NCI-H146 treated with DMSO at 0.1 percent for 48 hours (cell line): ENCODE measurements around the gene GCC1.

ENCODE experiments used
- DNase-seq: peaks from one replicate; lab custom pipeline; 2025; ENCODE audit not compliant: unreplicated experiment; lab: John Stamatoyannopoulos, UW

The GCC1 gene

DNA sequence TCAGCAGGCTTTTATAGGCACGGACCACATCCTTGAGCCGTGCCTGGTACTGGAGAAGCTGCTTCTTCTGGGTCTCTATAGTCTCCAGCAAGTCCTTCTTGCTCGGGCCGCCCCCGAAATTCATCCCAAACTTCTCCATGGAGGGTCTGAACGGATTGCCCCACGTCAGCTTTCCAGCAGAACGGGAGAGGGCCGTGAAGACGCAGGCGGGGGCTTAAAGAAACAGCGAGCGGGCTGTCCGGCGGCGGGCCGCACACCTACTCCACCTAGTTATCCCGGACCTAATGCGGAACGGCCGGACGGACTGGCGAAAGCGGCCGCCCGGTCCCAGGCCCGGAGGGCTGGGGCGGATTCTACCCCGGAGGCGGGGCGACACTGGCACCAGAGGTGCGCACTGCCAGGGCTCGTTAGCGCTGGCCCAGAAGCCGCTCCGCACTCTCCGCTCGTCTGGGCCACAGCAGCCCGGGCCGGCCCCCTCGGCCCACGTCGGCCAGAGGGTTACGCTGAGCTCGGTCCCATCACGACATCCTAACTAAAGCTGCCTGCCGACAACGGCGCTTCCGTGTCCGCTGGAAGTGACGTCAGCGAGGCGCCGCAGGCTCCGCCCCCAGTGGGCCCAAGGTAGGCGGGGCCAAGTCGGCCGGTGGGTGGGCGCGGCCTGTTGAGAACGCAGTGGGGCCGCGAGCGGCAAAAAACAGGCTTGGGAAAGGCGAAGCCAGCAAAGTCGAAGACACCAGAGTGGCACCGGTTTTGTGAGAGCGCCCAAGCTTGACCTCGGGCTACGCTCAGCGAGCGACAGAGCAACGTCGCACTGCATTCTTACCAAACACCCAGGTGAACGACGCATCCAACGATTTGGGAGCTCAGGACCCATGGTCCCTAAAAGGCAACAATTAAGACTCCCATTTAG lies at the start of gene GCC1:
Gene GCC1 (minus strand): TSS at position 553 of the 910 bp plus-strand sequence. CDS start 414 bp downstream, at position 139.
- DNase-seq = peak; percentile 45

DNA sequence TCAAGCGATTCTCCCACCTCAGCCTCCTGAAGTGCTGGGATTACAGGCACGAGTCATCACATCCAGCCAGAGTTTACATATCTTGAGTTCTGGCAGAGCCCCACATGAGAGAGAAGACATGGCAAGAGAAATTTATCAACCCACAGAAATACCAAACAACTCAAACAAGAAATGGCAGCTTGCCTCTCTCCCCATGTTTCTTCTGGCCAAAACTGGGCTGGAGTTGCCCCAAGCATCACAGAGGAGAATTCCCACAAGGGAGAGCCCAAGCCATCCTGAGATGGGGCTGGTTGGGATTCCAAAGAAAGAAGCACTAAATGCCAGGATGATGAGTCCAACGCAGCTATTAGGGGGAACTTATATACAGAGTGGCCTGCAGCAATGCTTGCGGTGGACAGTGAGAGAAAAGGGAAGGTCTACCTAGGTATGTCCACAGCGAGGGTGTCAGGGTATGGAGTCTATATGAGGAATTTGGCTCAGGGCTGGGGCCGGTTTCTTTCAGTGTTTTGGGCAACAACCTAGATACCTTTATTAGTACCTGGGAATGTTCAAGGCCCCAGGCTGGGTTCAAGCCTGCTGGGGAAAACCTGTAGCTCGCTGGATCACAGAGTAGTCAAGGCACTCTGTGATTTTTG lies 47.0 kb upstream of the GCC1 start:
- no peak for DNase-seq

- DNase-seq = no peak
Observed at GRCh38 chr7:127629268-127629854, 44.0 kb upstream of the GCC1 start.

DNA sequence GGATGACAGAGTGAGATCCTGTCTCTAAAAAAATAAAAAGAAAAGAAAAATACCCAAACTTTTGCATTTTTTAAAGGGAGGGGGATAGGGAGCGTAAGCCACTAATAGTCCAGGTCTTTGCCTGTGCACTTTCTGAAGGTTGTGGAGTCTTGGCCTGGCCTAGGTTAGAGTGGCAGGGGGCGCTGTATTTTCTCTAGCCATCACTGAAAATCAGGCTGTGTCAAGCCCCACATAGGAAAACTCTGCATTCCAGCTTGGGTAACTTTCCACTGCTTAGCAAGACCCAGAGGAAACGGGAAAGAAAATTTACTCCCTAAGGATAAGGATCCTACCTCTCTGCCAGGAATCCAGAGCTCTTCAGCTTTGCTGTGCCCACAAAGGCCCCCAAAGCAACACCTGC lies 43.0 kb upstream of the GCC1 start:
- no peak for DNase-seq

GRCh38 chr7:127625331-127625730 lies 39.9 kb upstream of the GCC1 start:
- DNase-seq = no peak

DNA sequence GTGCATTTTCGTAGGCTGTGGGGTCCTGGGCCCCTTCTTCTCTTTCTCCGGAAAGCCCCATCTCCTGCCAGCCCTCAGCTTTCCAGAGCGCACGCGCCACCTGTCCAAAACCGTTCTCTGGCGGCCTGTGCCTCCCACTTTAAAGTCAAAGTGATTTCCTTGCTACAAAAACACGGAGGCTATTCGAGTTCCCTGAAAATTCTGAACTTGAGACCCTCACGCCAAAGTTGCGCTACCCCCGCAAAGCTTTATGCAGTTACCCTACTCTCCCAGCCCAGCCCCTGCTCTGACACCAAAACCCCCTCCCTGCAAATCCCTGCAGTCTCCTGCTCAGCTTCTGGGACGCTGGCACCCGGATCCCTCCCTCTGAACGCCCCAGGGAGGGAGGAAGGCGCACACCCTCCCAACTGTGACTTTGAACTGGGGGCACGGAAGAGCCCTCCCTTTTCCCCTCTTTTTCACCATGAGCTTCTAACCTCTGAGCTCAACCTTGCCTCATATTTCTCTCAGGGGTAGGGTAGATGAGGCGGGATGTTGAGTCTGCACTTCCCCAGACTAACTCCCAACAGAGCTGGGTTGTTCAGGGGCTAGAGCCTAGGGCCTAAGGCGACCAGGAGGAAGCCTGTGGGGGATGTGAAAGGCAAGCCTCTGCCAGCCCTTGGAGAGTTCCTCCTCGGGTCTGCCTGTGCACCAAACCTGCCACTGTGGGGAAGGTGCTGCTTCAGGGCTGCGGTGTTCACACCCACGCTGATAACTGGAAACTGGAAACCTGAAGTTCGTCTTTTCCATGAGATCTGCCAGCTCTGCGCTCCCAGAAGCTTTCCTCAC lies 35.2 kb upstream of the GCC1 start:
- no peak for DNase-seq

- DNase-seq = no peak
Observed at GRCh38 chr7:127619681-127620405, 34.4 kb upstream of the GCC1 start.

DNA sequence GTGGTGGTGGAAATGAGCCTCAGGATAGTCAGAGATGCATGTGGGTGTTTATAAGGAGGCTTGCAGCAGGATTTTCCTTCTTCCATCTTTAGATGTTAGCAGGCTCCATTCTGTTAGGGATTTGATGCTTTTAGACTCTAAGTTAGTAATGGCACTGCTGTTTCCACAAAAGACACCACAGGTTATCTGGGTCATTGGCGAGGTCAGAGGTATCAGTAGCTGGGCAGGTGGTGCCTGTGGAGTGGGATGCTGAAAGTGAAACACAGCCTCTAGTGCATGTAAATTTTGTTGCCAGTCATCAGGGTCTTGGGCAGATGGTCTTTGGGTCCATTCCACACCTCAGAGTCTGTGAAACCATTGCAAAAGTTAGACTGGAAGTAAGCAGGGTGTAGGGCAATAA lies 33.4 kb upstream of the GCC1 start:
- DNase-seq = no peak

- DNase-seq = no peak
Observed at GRCh38 chr7:127618042-127618441, 32.6 kb upstream of the GCC1 start, which contains the start of gene PAX4. PAX4 (minus strand) TSS chr7:127618142; CDS start chr7:127615928, 2,214 bp downstream.

DNA sequence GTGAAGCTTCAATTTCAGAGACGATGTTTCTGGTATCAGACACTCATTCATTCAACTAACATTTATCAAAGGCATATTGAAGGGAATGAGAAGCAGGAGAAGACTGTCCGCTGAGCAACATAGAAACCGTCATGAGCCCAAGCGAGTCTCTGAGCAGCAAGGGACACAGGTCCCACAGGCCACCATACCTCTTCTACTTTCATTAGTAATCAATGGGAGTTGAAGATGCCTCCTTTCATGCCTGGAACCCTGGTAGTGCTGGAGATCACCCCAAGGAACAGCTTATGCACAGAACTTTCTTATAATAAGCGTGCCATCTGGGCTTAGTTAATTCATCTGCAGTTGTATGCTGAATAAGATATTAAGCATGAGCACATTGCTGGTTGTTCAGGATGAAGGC lies 31.3 kb upstream of the GCC1 start:
- DNase-seq = no peak

DNA sequence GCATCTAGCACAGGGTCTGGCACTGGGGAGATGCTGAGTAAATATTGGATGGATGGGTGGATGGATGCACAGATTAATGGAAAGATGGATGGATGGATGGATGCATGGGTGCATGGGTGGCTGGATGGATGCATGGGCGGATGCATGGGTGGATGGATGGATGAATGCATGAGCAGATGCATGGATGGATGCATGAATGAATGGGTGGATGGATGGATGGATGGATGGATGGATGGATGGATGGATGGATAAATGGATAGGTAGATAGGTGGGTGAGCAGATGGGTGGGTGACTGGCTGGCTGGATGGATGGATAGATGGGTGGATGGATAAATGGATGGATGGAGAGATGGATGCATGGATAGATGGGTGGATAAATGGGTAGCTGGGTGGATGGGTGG lies 26.9 kb upstream of the GCC1 start:
- no peak for DNase-seq

GRCh38 chr7:127609297-127609696 lies 23.9 kb upstream of the GCC1 start:
- no peak for DNase-seq

DNA sequence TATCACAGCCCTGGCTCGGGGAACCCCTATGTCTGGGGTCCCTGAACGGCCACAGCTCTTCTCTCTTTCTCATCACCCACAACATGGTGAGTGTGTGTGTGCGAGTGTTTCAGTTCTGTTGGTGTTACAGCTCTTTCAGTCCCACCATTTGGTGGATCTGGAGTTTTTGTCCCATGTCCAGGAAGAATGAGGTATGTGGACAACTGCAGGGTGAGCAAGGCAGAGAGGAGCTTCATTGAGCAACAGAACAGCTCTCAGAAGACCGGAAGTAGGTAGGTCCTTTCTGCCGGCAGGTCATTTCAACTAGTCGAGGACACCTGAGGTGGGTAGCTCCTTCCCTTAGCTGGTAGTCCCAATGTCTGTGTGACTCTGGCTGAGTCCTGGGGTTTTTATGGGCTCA lies 23.1 kb upstream of the GCC1 start:
- no peak for DNase-seq

DNA sequence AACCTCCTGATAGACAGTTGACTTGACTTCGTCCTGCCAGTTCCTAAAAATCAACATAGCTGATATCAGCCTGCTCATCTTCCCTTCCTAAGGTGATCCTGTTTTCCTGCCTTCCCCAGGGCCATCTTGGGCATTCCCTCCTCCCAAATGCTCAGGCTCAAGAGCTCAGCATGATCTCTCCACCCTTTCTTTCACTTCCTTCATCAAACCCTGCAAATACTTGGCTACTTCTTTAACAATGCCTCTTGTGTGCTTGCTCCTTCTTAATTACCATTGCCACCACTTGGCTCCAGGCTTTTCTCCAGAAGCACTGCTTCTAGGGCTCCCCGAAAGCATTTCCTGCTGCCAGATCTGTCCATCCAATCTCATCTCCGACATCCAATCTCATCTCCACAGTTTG lies 15.5 kb upstream of the GCC1 start:
- no peak for DNase-seq

- no peak for DNase-seq
Observed at GRCh38 chr7:127598318-127598717, 12.9 kb upstream of the GCC1 start.

DNA sequence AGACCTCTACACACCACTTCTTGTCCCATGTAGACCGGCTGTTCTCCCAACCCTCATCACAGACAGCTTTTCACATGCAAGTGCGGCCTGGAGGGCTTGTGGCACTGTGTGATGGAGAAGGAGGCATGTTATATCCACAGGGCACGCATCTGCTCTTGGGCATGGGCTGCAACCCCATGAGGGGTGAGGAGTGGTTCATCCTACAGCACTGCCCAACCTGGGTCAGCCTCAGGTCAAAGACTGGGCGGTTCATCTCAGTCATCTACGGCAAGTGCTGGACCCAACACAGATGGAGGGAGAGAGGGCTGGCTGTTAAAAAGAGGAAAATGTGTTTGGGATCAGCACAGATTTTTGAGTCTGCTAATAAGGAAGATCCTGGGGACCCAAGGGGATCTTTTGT lies 10.3 kb upstream of the GCC1 start:
- no peak for DNase-seq

- no peak for DNase-seq
Observed at GRCh38 chr7:127594490-127594889, 9.1 kb upstream of the GCC1 start.

DNA sequence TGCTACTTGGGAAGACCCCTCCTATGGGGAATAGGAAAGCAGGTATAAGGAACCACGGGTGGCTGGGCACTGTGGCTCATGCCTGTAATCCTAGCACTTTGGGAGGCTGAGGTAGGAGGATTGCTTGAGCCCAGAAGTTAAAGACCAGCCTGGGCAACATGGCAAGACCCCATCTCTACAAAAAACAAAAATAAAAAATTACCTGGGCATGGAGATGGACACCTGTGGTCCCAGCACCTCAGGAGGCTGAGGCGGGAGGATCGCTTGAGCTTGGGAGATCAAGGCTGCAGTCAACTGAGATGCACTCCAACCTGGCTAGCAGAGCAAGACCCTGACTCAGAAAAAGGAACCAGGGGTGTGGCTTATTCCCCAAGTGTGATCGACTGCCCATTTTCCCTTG lies 7.2 kb upstream of the GCC1 start:
- DNase-seq = no peak

DNA sequence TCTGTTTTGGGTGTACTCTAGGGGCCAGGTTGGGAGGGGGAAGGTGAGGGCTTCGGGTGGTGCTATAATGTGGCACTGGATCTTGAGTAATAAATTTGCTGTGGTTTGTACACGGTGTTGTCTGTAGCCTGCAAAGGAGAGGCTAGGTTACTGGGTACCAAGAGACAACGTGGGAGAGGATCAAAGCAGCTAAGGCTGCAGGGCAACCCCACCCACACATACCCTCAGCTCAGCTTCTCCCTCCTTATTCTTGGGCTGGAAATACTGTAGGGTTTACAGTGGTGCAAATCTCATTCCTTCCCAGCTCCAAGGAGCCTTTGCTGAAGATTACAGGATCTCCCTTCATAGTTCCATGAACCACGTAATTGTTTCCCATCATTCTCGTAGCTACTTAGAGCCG lies 6.2 kb upstream of the GCC1 start:
- DNase-seq = no peak

DNA sequence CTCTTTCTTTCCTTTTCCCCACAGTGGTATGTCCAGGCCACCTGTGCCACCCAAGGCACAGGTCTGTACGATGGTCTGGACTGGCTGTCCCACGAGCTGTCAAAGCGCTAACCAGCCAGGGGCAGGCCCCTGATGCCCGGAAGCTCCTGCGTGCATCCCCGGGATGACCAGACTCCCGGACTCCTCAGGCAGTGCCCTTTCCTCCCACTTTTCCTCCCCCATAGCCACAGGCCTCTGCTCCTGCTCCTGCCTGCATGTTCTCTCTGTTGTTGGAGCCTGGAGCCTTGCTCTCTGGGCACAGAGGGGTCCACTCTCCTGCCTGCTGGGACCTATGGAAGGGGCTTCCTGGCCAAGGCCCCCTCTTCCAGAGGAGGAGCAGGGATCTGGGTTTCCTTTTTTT lies 5.8 kb upstream of the GCC1 start:
- DNase-seq = no peak

- DNase-seq = no peak
Observed at GRCh38 chr7:127589896-127590295, 4.5 kb upstream of the GCC1 start.
